Liver (tissue), 9 donors: Measurements from ENCODE around the gene GRID1. TPM values are rescaled to one million over a fixed set of nuclear protein-coding genes. Genes with fewer than 3 reads are reported as not detected.

ENCODE experiments used
- DNase-seq: peaks from one replicate; pipeline ENCODE4 v3.0.0-alpha.2; 2017; ENCODE audit warnings: low spot score
- H3K27ac ChIP-seq, 2 donors: one replicate each; pipeline ENCODE4 v1.7.0; 2013; ENCODE audit warnings: inconsistent platforms in 2 of 2, low read length in 2 of 2, control low read depth in 1 of 2, low read depth in 1 of 2, mild to moderate bottlenecking in 1 of 2
- H3K27me3 ChIP-seq, 4 donors: one replicate each; pipeline versions ENCODE4 v1.6.1 to v1.7.0; 2013; ENCODE audit warnings: low read length in 3 of 4, inconsistent platforms in 1 of 4, mild to moderate bottlenecking in 1 of 4, moderate library complexity in 1 of 4; ENCODE audit not compliant: control insufficient read depth in 4 of 4, insufficient read depth in 4 of 4
- H3K36me3 ChIP-seq, 4 donors: one replicate each; pipeline versions ENCODE4 v1.6.1 to v1.7.0; 2013; ENCODE audit warnings: low read length in 3 of 4, mild to moderate bottlenecking in 3 of 4, low read depth in 1 of 4, moderate library complexity in 1 of 4; ENCODE audit not compliant: control insufficient read depth in 4 of 4, insufficient read depth in 3 of 4
- H3K4me1 ChIP-seq, 4 donors: one replicate each; pipeline versions ENCODE4 v1.6.1 to v1.7.0; 2013; ENCODE audit warnings: low read length in 3 of 4, mild to moderate bottlenecking in 3 of 4, moderate library complexity in 1 of 4; ENCODE audit not compliant: control insufficient read depth in 4 of 4, insufficient read depth in 4 of 4
- H3K4me3 ChIP-seq, 3 donors: one replicate each; pipeline versions ENCODE4 v1.6.1 to v1.7.0; 2013; ENCODE audit warnings: low read length in 3 of 3, control low read depth in 1 of 3, low read depth in 1 of 3, mild to moderate bottlenecking in 1 of 3
- H3K9ac ChIP-seq, 2 donors: one replicate each; pipeline ENCODE4 v1.7.0; 2013; ENCODE audit warnings: low read length in 2 of 2, mild to moderate bottlenecking in 2 of 2, moderate library complexity in 2 of 2, control low read depth in 1 of 2, low read depth in 1 of 2
- H3K9me3 ChIP-seq, 4 donors: one replicate each; pipeline versions ENCODE4 v1.6.1 to v1.7.0; 2013; ENCODE audit warnings: low read length in 3 of 4; ENCODE audit not compliant: control insufficient read depth in 4 of 4
- CTCF ChIP-seq: fragments of 150-350 bp; IDR thresholded peaks from 2 replicates; pipeline ENCODE4 v1.5.1; 2017; ENCODE audit warnings: improper control_type of control experiment, low read depth, low read length; ENCODE audit not compliant: missing input control
- EGR1 ChIP-seq, 2 donors: IDR thresholded peaks; 2 replicates each; pipeline ENCODE4 v1.6.1; 2016 to 2018; ENCODE audit warnings: antibody characterized with exemption in 2 of 2, low read depth in 2 of 2
- FOXA1 ChIP-seq: IDR thresholded peaks from 2 replicates; pipeline ENCODE4 v1.6.1; 2016; ENCODE audit warnings: antibody characterized with exemption
- FOXA2 ChIP-seq: IDR thresholded peaks from 2 replicates; pipeline ENCODE4 v1.6.1; 2016; ENCODE audit warnings: antibody characterized with exemption
- GABPA ChIP-seq, 2 donors: IDR thresholded peaks in 1 of 2; conservative IDR thresholded peaks in 1 of 2; 2 replicates each; pipeline ENCODE4 v1.6.1; 2016; ENCODE audit warnings: antibody characterized with exemption in 2 of 2, mild to moderate bottlenecking in 1 of 2, moderate library complexity in 1 of 2
- HNF4A ChIP-seq, 2 donors: conservative IDR thresholded peaks; 2 replicates each; pipeline ENCODE4 v1.6.1; 2016; ENCODE audit warnings: antibody characterized with exemption in 2 of 2, mild to moderate bottlenecking in 2 of 2
- HNF4G ChIP-seq: IDR thresholded peaks from 2 replicates; pipeline ENCODE4 v1.6.1; 2016; ENCODE audit warnings: antibody characterized with exemption
- JUND ChIP-seq, 2 donors: IDR thresholded peaks; 2 replicates each; pipeline ENCODE4 v1.6.1; 2016; ENCODE audit warnings: antibody characterized with exemption in 2 of 2
- MAX ChIP-seq: IDR thresholded peaks from 2 replicates; pipeline ENCODE4 v1.6.1; 2016; ENCODE audit warnings: antibody characterized with exemption
- NR2F2 ChIP-seq: IDR thresholded peaks from 2 replicates; pipeline ENCODE4 v1.6.1; 2016; ENCODE audit warnings: antibody characterized with exemption
- RAD21 ChIP-seq, 2 donors: IDR thresholded peaks; 2 replicates each; pipeline ENCODE4 v1.6.1; 2016; ENCODE audit warnings: antibody characterized with exemption in 2 of 2, mild to moderate bottlenecking in 2 of 2
- RXRA ChIP-seq, 2 donors: IDR thresholded peaks; 2 replicates each; pipeline ENCODE4 v1.6.1; 2017 to 2018; ENCODE audit warnings: antibody characterized with exemption in 2 of 2, mild to moderate bottlenecking in 1 of 2
- SP1 ChIP-seq: IDR thresholded peaks from 2 replicates; pipeline ENCODE4 v1.6.1; 2018; ENCODE audit warnings: antibody characterized with exemption, mild to moderate bottlenecking
- TAF1 ChIP-seq: conservative IDR thresholded peaks from 2 replicates; pipeline ENCODE4 v1.6.1; 2016; ENCODE audit warnings: antibody characterized with exemption, mild to moderate bottlenecking
- YY1 ChIP-seq: IDR thresholded peaks from 2 replicates; pipeline ENCODE4 v1.6.1; 2016; ENCODE audit warnings: antibody characterized with exemption, mild to moderate bottlenecking
- WGBS: extraction: QIAGEN DNeasy Blood & Tissue Kit; methylation state at CpG from one replicate; pipeline ENCODE4 v1.1.7; 2013; 5-methylcytosine and 5-hydroxymethylcytosine counted together
- polyA plus RNA-seq, 2 donors: library from polyadenylated mRNA; stranded (reverse) in 1 of 2; unstranded in 1 of 2; fragments of 200-250 nt in 1 of 2; fragments of >200 nt in 1 of 2; fragmentation: Nextera tagmentation in 1 of 2; extraction: Ambion mirVana in 1 of 2; gene quantifications; one replicate each; pipeline versions ENCODE4 v1.2.1 to v1.2.3, GENCODE V29; 2013 to 2015
- total RNA-seq, 2 donors: library from RNA; depleted of rRNA; stranded (reverse); fragments of >200 nt; gene quantifications; one replicate each; pipeline ENCODE4 v1.2.3, GENCODE V29; 2014
- TF ChIP-seq, protein P1 (sequence below): IDR thresholded peaks from 2 replicates; pipeline ENCODE4 v1.6.1; 2016; ENCODE audit warnings: antibody characterized with exemption
- TF ChIP-seq, protein P2 (sequence below): IDR thresholded peaks from 2 replicates; pipeline ENCODE4 v1.6.1; 2016; ENCODE audit warnings: antibody characterized with exemption
- TF ChIP-seq, protein P3 (sequence below): IDR thresholded peaks from 2 replicates; pipeline ENCODE4 v1.6.1; 2016; ENCODE audit warnings: antibody characterized with exemption, mild to moderate bottlenecking
- donor health status: healthy.
- donor health status: healthy.
- donor health status: healthy.
- donor health status: healthy.
- donor health status: healthy.

Gene GRID1
- total and polyA plus RNA-seq, 4 donors: 0.09 to 0.17 (median 0.14) TPM; not detected in 1

DNA sequence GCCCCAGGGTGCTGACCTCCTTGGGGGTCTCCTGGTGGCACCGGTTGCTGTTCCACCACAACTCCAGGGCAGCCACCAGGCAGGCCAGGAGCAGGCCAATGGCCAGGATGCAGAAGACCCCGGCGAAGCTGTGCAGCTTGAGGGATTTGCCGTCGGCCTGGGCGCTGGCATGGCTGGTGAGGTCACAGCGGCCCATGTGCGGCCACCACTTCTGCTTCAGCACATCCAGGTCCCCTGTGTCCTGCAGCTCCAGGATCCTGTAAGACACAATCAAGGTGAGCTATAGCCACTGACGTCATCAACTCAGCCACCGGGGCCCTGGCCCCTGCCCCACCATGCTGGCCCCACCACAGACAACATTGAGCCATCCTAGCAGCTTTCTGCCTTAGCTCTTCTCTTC lies 753.2 kb downstream of the GRID1 start:
- no peaks in the 10 kb centered on the region for H3K4me1 ChIP-seq
- no peaks in the 10 kb centered on the region for H3K36me3 ChIP-seq
- WGBS: 91% methylated on average over 10 of the region's 10 CpGs
- no peaks in the 10 kb centered on the region for H3K9me3 ChIP-seq
- TF ChIP-seq, protein P1, sequence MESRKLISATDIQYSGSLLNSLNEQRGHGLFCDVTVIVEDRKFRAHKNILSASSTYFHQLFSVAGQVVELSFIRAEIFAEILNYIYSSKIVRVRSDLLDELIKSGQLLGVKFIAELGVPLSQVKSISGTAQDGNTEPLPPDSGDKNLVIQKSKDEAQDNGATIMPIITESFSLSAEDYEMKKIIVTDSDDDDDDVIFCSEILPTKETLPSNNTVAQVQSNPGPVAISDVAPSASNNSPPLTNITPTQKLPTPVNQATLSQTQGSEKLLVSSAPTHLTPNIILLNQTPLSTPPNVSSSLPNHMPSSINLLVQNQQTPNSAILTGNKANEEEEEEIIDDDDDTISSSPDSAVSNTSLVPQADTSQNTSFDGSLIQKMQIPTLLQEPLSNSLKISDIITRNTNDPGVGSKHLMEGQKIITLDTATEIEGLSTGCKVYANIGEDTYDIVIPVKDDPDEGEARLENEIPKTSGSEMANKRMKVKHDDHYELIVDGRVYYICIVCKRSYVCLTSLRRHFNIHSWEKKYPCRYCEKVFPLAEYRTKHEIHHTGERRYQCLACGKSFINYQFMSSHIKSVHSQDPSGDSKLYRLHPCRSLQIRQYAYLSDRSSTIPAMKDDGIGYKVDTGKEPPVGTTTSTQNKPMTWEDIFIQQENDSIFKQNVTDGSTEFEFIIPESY: no peak
- TF ChIP-seq NR2F2 (no peak), RAD21 (IDR thresholded peaks at IDR 0.05) (no peak), EGR1 (IDR thresholded peaks at IDR 0.05; ENCODE audit: low read depth in 2 of 2) (no peak), TAF1 (no peak), MAX (no peak), HNF4A (conservative IDR thresholded peaks at IDR 0.05) (no peak), CTCF (no peak), SP1 (no peak), HNF4G (no peak), RXRA (IDR thresholded peaks at IDR 0.05) (no peak), FOXA1 (no peak), FOXA2 (no peak), YY1 (no peak), JUND (IDR thresholded peaks at IDR 0.05) (no peak), GABPA (IDR thresholded peaks at IDR 0.05 in 1 of 2, conservative IDR thresholded peaks at IDR 0.05 in 1 of 2) (no peak)
- TF ChIP-seq, protein P2, sequence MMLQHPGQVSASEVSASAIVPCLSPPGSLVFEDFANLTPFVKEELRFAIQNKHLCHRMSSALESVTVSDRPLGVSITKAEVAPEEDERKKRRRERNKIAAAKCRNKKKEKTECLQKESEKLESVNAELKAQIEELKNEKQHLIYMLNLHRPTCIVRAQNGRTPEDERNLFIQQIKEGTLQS: no peak
- TF ChIP-seq, protein P3, sequence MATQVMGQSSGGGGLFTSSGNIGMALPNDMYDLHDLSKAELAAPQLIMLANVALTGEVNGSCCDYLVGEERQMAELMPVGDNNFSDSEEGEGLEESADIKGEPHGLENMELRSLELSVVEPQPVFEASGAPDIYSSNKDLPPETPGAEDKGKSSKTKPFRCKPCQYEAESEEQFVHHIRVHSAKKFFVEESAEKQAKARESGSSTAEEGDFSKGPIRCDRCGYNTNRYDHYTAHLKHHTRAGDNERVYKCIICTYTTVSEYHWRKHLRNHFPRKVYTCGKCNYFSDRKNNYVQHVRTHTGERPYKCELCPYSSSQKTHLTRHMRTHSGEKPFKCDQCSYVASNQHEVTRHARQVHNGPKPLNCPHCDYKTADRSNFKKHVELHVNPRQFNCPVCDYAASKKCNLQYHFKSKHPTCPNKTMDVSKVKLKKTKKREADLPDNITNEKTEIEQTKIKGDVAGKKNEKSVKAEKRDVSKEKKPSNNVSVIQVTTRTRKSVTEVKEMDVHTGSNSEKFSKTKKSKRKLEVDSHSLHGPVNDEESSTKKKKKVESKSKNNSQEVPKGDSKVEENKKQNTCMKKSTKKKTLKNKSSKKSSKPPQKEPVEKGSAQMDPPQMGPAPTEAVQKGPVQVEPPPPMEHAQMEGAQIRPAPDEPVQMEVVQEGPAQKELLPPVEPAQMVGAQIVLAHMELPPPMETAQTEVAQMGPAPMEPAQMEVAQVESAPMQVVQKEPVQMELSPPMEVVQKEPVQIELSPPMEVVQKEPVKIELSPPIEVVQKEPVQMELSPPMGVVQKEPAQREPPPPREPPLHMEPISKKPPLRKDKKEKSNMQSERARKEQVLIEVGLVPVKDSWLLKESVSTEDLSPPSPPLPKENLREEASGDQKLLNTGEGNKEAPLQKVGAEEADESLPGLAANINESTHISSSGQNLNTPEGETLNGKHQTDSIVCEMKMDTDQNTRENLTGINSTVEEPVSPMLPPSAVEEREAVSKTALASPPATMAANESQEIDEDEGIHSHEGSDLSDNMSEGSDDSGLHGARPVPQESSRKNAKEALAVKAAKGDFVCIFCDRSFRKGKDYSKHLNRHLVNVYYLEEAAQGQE: no peak
- no peaks in the 10 kb centered on the region for H3K27me3 ChIP-seq
- H3K9ac ChIP-seq: no peak overlapping the region
- no peak overlapping the region for H3K27ac ChIP-seq
- H3K4me3 ChIP-seq: no peak overlapping the region
- DNase-seq: no peak
